ENCODE measurements around the gene EXOSC10. TPM values are rescaled to one million over a fixed set of nuclear protein-coding genes. Genes with fewer than 3 reads are reported as not detected.

EXOSC10 gene
- total RNA-seq (2016; rRNA removed; fragmentation: Illumina TruSeq; extraction: Trizol) = 67.6 and 68.7 TPM in 2 replicates
- total RNA-seq (2016; cell fraction: cytosol; rRNA removed; fragmentation: Illumina TruSeq; extraction: Trizol; ENCODE audit: low read depth) = 16.6 and 19.3 TPM in 2 replicates
- total RNA-seq (2016; cell fraction: insoluble cytoplasmic fraction; rRNA removed; fragmentation: Illumina TruSeq; extraction: Trizol) = 64.1 and 68.9 TPM in 2 replicates
- 19.3 and 22.8 TPM in 2 replicates for total RNA-seq (2016; cell fraction: membrane; rRNA removed; fragmentation: Illumina TruSeq; extraction: Trizol)
- 56.2 and 67.2 TPM in 2 replicates for total RNA-seq (2016; cell fraction: nucleus; rRNA removed; fragmentation: Illumina TruSeq; extraction: Trizol)
- polyA plus RNA-seq (2011; rRNA removed) = 37.4 and 48.4 TPM in 2 replicates
- 33.5 and 35.4 TPM in 2 replicates for polyA plus RNA-seq (2011; cell fraction: cytosol; rRNA removed)
- polyA plus RNA-seq (2011; cell fraction: nucleus; rRNA removed) = 128 and 156 TPM in 2 replicates
- 38.0 and 43.1 TPM in 2 replicates for polyA plus RNA-seq (2012)
- polyA plus RNA-seq (2016; cell fraction: cytosol; fragmentation: Illumina TruSeq; extraction: Trizol; ENCODE audit: low read depth) = 7.9 and 8.4 TPM in 2 replicates
- polyA plus RNA-seq (2016; cell fraction: insoluble cytoplasmic fraction; fragmentation: Illumina TruSeq; extraction: Trizol; ENCODE audit: low read depth) = 64.7 and 72.3 TPM in 2 replicates
- polyA plus RNA-seq (2016; cell fraction: membrane; fragmentation: Illumina TruSeq; extraction: Trizol; ENCODE audit: low read depth) = 9.4 and 13.9 TPM in 2 replicates
- polyA plus RNA-seq (2016; cell fraction: nucleus; fragmentation: Illumina TruSeq; extraction: Trizol; ENCODE audit: insufficient read depth, low read depth) = 144 and 154 TPM in 2 replicates
- polyA minus RNA-seq (2011; rRNA and poly(A)+ RNA removed; ENCODE audit: low replicate concordance) = 34.2 and 70.1 TPM in 2 replicates
- polyA minus RNA-seq (2011; cell fraction: cytosol; rRNA and poly(A)+ RNA removed) = 21.7 and 22.2 TPM in 2 replicates
- polyA minus RNA-seq (2011; cell fraction: nucleus; rRNA and poly(A)+ RNA removed) = 95.5 and 98.0 TPM in 2 replicates
- Bru-seq, nascent RNA = percentile 78 among the genes with signal in this experiment
- percentile 91 among the genes with signal in this experiment for BruChase-seq, experiment 1, labeled RNA remaining after a 6-hour chase
- percentile 87 among the genes with signal in this experiment for BruChase-seq, experiment 2, labeled RNA remaining after a 2-hour chase
- long read RNA-seq, experiment 1, transcript EXOSC10-202 (25 exons, 2,808 nt) = major isoform, 31 of 43 reads
- long read RNA-seq, experiment 1, partial matches to known transcripts = 8 of 43 reads
- long read RNA-seq, experiment 1, other reads (novel, unspliced or antisense) = 4 of 43 reads
- long read RNA-seq, experiment 2, transcript EXOSC10-202 (25 exons, 2,808 nt) = major isoform, 30 of 78 reads
- long read RNA-seq, experiment 2, partial matches to known transcripts = 18 of 78 reads
- long read RNA-seq, experiment 2, other reads (novel, unspliced or antisense) = 30 of 78 reads

GRCh38 chr1:11099310-11100148, at the start of gene EXOSC10:
Gene EXOSC10 (minus strand): TSS chr1:11099869. CDS start chr1:11099831, 38 bp downstream.
- H3K79me2 ChIP-seq (ENCODE audit: insufficient read depth, low read length) = peaks cover 17% of the 10 kb centered on the region
- CTCF ChIA-PET (ENCODE audit: low intra/inter-chr PET ratio, low total read pairs) = no interaction called here
- H3K27ac ChIP-seq (ENCODE audit: extremely low read length, insufficient read depth, low read length) = peak within 1 kb of the TSS; percentile 85
- no peaks in the 10 kb centered on the region for H3K9me3 ChIP-seq (ENCODE audit: low read length)
- peak within 1 kb of the TSS; percentile 94 for H3K4me2 ChIP-seq (ENCODE audit: low read depth, low read length)
- H3K36me3 ChIP-seq (replicated peaks in 1 of 2; ENCODE audit: control insufficient read depth in 1 of 2, insufficient read depth in 2 of 2, low read length in 2 of 2) = peaks cover 6 to 22% of the 10 kb centered on the region in 2 experiments; a peak in 4 of 5 replicates
- H3K4me1 ChIP-seq (ENCODE audit: insufficient read depth, low read length) = peaks cover 20% of the 10 kb centered on the region
- H2AFZ ChIP-seq (ENCODE audit: low read length) = peak within 1 kb of the TSS; percentile 74
- H3K27me3 ChIP-seq (ENCODE audit: control insufficient read depth in 1 of 2, insufficient read depth in 2 of 2, low read length in 2 of 2) = no peaks in the 10 kb centered on the region; a peak in 1 of 5 replicates
- BruUV-seq (replicated peaks) = no TSS peak
- FAIRE-seq = peak; percentile 15
- POLR2A ChIA-PET = interaction anchor here (0.6 to 1.6 kb wide), 14 partner anchors 9 to 919 kb away, joined by 3 to 15 read pairs (median 4); partner anchors contain the start of genes MASP2, MIIP, SRM and TARDBP
- in situ Hi-C loops (cut with HindIII; ENCODE audit: extremely low pct_ligation_motif_present, low pct_unique_long_range_greater_than_20kb) = no loop called here
- DNase-seq (ENCODE audit: low spot score) = peak; percentile 81
- H3K9ac ChIP-seq (ENCODE audit: insufficient read depth, low read depth, low read length) = peak within 1 kb of the TSS; percentile 95
- WGBS (ENCODE audit: low lambda C conversion rate) = 2% methylated on average over 35 of the region's 78 CpGs
- intact Hi-C loops (cut with micrococcal nuclease; ENCODE audit: unreplicated experiment) = loop anchor here (1.0 to 5.0 kb wide), 2 partner anchors 39 to 62 kb away; partner anchors contain the start of gene SRM
- no peaks in the 10 kb centered on the region for H4K20me1 ChIP-seq (ENCODE audit: insufficient read depth, low read length)
- H3K4me3 ChIP-seq (replicated peaks in 1 of 3; ENCODE audit: insufficient read depth in 1 of 3, low read depth in 2 of 3, low read length in 3 of 3) = peak within 1 kb of the TSS; percentile 94 to 98 (median 95)
- peak; percentile 92 for ATAC-seq
- TF ChIP-seq SP4 (CRISPR knock-in tag; IDR thresholded peaks at IDR 0.05) (peak; percentile 70), HOXD1 (CRISPR knock-in tag; IDR thresholded peaks at IDR 0.05) (peak; percentile 80; the same call in 1 of the 2 replicates), SP1 (IDR thresholded peaks at IDR 0.05) (no peak), SP1 (CRISPR knock-in tag; IDR thresholded peaks at IDR 0.05) (no peak), ZBTB4 (CRISPR knock-in tag; IDR thresholded peaks at IDR 0.05; ENCODE audit: borderline replicate concordance) (0 out of 2 replicates have a peak, but pooled peaks have one; percentile 41), ZBTB38 (CRISPR knock-in tag; IDR thresholded peaks at IDR 0.05) (no peak; the same call in 1 of the 2 replicates), ATF4 (CRISPR knock-in tag; IDR thresholded peaks at IDR 0.05) (0 out of 4 replicates have a peak, but pooled peaks of 1 of the 2 experiments have one; percentile 21), ESRRA (CRISPR knock-in tag; IDR thresholded peaks at IDR 0.05; ENCODE audit: low read depth) (no peak), SATB2 (CRISPR knock-in tag; IDR thresholded peaks at IDR 0.05) (0 out of 2 replicates have a peak, but pooled peaks have one; percentile 53), SOX5 (CRISPR knock-in tag; IDR thresholded peaks at IDR 0.05; ENCODE audit: borderline replicate concordance) (no peak), ARNT2 (CRISPR knock-in tag; IDR thresholded peaks at IDR 0.05; ENCODE audit: low read depth) (peak; percentile 84)

Data from HepG2 (cell line).